Activated CD4-positive, alpha-beta memory T cell treated with anti-CD3 and anti-CD28 coated beads for 36 hours (primary cell): ENCODE data around the gene KRTAP20-3. TPM values are rescaled to one million over a fixed set of nuclear protein-coding genes. Genes with fewer than 3 reads are reported as not detected.

Source experiments
- CTCF ChIA-PET: fragments of 350-600 bp; sonication (Branson Sonifier 250); formaldehyde crosslinking; loops from one replicate; lab custom pipeline; 2021; ENCODE audit warnings: antibody characterized with exemption, inconsistent platforms; lab: Charles Lee
- POLR2A ChIA-PET: fragments of 350-600 bp; sonication (Branson Sonifier 250); formaldehyde crosslinking; loops from one replicate; lab custom pipeline; 2021; ENCODE audit warnings: antibody characterized with exemption; lab: Charles Lee
- DNase-seq: peaks from one replicate; pipeline ENCODE4 v3.0.0-alpha.2; 2020
- H3K27ac Mint-ChIP-seq: one replicate; pipeline ENCODE4 v1.8.0; 2021; ENCODE audit warnings: mixed read lengths
- H3K27me3 Mint-ChIP-seq: one replicate; pipeline ENCODE4 v1.8.0; 2021; ENCODE audit warnings: mixed read lengths
- H3K36me3 Mint-ChIP-seq: one replicate; pipeline ENCODE4 v1.8.0; 2021; ENCODE audit warnings: mixed read lengths
- H3K4me1 Mint-ChIP-seq: one replicate; pipeline ENCODE4 v1.8.0; 2021; ENCODE audit warnings: low read depth, mixed read lengths
- H3K4me3 Mint-ChIP-seq: one replicate; pipeline ENCODE4 v1.8.0; 2021; ENCODE audit warnings: mild to moderate bottlenecking, mixed read lengths
- H3K9me3 Mint-ChIP-seq: one replicate; pipeline ENCODE4 v1.8.0; 2021; ENCODE audit warnings: mixed read lengths
- intact Hi-C: fragments of 100-400 bp; cut with micrococcal nuclease; formaldehyde crosslinking; loops from one replicate; pipeline ENCODE4 v1.15.1; 2023
- total RNA-seq, 2 experiments: library from RNA; stranded (reverse); gene quantifications; one replicate each; pipeline ENCODE4 v1.2.3, GENCODE V29; 2021

The KRTAP20-3 gene
- not detected for total RNA-seq

DNA sequence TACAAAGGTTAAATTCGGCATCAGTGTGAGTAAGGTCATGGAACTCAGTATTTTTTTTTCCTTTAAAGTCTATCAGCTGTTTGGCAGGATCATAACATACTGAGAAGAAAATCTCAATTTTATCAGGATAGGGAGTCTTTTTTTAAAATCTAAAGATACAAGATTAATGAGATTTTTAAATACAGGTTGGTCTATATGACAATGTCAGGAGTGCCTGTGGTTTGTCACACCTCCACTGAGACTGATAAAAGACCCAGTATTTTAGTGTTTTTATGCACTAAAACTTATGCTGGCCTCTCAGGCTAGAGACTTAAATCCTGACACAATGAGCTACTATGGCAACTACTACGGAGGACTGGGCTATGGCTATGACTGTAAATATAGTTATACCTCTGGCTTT is at the start of gene KRTAP20-3:
Gene KRTAP20-3 (plus strand): TSS at position 301 of the 400 bp plus-strand sequence.
- Mint-ChIP-seq H3K27me3 (no peaks in the 10 kb centered on the region), H3K36me3 (no peaks in the 10 kb centered on the region), H3K27ac (no peak within 1 kb of the TSS), H3K9me3 (no peaks in the 10 kb centered on the region), H3K4me1 (no peaks in the 10 kb centered on the region), H3K4me3 (no peak within 1 kb of the TSS)
- POLR2A ChIA-PET = no interaction called here
- CTCF ChIA-PET = no interaction called here
- DNase-seq = no peak
- intact Hi-C loops = no loop called here

DNA sequence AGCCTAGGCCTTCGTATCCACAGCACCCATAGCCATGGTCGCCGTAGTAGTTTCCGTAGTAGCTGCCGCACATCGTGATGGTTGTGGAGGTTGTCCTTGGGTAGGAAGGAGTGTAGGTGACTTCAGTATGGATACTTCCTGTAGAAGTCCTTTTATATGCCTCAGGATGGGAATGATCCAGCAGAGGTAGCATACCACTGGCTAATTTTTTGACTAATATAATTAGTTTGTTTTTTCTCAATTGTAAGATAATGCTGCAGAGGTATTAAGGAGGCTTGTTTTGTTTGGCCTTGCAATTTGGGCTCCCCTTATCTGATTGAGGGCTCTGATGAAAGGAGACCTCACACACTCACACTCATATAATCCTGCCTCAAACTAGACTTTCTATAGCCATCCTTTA is 43.9 kb upstream of the KRTAP20-3 start, which contains the start of gene KRTAP6-2:
Gene KRTAP6-2 (minus strand): TSS at position 101 of the 400 bp plus-strand sequence. CDS start 28 bp downstream, at position 73.
- no peak for DNase-seq
- Mint-ChIP-seq H3K36me3 (no peaks in the 10 kb centered on the region), H3K4me3 (no peak within 1 kb of the TSS), H3K9me3 (peaks cover 5% of the 10 kb centered on the region), H3K27ac (no peak within 1 kb of the TSS), H3K4me1 (no peaks in the 10 kb centered on the region), H3K27me3 (no peaks in the 10 kb centered on the region)
- ChIA-PET CTCF (no interaction called here), POLR2A (no interaction called here)
- intact Hi-C loops = no loop called here

DNA sequence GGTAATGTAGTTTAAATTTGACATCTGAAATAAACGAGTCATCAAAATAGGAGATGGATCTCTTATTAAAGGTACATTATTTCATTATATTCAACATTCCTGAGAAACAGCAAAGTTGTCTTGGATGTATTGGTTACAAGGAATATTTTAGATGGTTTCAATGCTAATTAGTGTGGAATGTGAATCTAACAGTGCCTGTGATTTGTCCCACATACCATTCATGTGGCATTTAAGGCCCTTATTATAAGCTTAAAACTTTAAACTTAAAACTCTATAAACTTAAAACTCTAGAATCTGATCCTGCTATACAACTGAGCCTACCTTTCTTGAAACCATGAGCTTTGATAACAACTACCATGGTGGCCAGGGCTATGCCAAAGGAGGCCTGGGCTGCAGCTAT is 41.9 kb upstream of the KRTAP20-3 start, which contains the start of gene KRTAP22-1:
Gene KRTAP22-1 (plus strand): TSS at position 301 of the 400 bp plus-strand sequence.
- no peaks in the 10 kb centered on the region for H3K36me3 Mint-ChIP-seq
- intact Hi-C loops = no loop called here
- CTCF ChIA-PET = no interaction called here
- DNase-seq = no peak
- H3K4me3 Mint-ChIP-seq = no peak within 1 kb of the TSS
- POLR2A ChIA-PET = no interaction called here
- H3K27me3 Mint-ChIP-seq = no peaks in the 10 kb centered on the region
- no peaks in the 10 kb centered on the region for H3K4me1 Mint-ChIP-seq
- H3K9me3 Mint-ChIP-seq = peaks cover 5% of the 10 kb centered on the region
- H3K27ac Mint-ChIP-seq = no peak within 1 kb of the TSS

DNA sequence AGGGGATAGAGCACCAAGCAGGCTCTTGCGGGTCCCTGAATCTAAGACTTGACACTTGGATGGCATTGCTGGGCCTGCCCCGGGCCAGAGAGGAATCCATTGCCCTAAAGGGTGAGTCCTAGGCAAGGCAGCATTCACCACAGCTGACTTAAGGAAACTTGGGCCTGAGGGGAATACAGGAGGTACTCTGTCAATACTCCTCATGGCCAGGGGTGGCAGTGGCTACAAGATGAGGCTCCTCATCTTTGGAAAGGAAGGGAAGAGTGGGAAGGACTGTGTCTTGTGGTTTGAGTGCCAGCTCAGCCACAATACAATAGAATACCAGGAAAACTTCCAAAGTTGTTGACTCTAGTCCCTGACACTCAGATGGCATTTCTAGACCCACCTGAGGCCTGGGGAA is 36.7 kb upstream of the KRTAP20-3 start:
- H3K27me3 Mint-ChIP-seq = no peaks in the 10 kb centered on the region
- H3K27ac Mint-ChIP-seq = no peak overlapping the region
- DNase-seq = no peak
- peaks cover 11% of the 10 kb centered on the region for H3K9me3 Mint-ChIP-seq
- CTCF ChIA-PET = no interaction called here
- POLR2A ChIA-PET = no interaction called here
- intact Hi-C loops = no loop called here
- no peaks in the 10 kb centered on the region for H3K4me1 Mint-ChIP-seq
- no peak overlapping the region for H3K4me3 Mint-ChIP-seq
- no peaks in the 10 kb centered on the region for H3K36me3 Mint-ChIP-seq

DNA sequence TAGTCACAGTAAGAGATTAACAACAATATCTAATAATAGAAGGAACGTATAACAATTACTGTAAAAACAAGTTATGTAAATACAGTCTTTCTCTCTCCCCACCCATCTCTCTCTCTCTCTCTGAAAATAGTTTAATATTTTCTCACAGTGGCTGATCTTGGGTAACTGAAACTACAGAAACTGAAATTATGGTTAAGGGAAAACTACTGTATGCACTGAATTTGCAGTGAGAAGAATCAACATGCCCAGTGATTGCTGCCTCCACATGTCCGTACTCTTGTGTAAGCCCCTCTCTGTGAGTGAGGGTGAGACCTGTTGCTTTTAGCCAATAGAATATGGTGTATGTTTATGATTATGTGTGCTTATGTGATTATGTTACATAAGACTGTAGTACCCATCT is 30.5 kb upstream of the KRTAP20-3 start:
- H3K27me3 Mint-ChIP-seq = no peaks in the 10 kb centered on the region
- intact Hi-C loops = no loop called here
- POLR2A ChIA-PET = no interaction called here
- no peak for DNase-seq
- H3K4me1 Mint-ChIP-seq = no peaks in the 10 kb centered on the region
- H3K36me3 Mint-ChIP-seq = no peaks in the 10 kb centered on the region
- CTCF ChIA-PET = no interaction called here
- peaks cover 10% of the 10 kb centered on the region for H3K9me3 Mint-ChIP-seq
- H3K4me3 Mint-ChIP-seq = no peak overlapping the region
- no peak overlapping the region for H3K27ac Mint-ChIP-seq

DNA sequence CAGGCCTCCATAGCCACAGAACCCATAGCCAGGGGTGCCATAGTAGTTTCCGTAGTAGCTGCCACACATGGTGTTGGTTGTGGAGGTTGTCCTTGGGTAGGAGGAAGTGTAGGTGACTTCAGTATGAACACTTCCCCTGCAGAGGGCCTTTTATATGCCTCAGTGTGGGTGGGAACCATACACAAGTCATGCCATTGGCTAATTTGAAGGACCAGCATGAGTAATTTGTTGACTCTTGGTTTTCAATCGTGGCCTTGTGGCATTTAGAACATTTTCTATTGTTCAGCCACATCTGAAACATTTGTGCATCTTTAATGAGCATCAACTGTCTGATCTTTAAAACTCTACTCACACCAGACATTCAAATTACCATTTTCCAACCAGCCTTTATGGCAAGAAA is 28.8 kb upstream of the KRTAP20-3 start, which contains the start of gene KRTAP6-1:
Gene KRTAP6-1 (minus strand): TSS at position 95 of the 400 bp plus-strand sequence. CDS start 26 bp downstream, at position 69.
- no peaks in the 10 kb centered on the region for H3K27me3 Mint-ChIP-seq
- H3K27ac Mint-ChIP-seq = no peak within 1 kb of the TSS
- H3K4me1 Mint-ChIP-seq = no peaks in the 10 kb centered on the region
- H3K9me3 Mint-ChIP-seq = peaks cover 8% of the 10 kb centered on the region
- intact Hi-C loops = no loop called here
- ChIA-PET POLR2A (no interaction called here), CTCF (no interaction called here)
- DNase-seq = no peak
- H3K36me3 Mint-ChIP-seq = no peaks in the 10 kb centered on the region
- H3K4me3 Mint-ChIP-seq = no peak within 1 kb of the TSS

DNA sequence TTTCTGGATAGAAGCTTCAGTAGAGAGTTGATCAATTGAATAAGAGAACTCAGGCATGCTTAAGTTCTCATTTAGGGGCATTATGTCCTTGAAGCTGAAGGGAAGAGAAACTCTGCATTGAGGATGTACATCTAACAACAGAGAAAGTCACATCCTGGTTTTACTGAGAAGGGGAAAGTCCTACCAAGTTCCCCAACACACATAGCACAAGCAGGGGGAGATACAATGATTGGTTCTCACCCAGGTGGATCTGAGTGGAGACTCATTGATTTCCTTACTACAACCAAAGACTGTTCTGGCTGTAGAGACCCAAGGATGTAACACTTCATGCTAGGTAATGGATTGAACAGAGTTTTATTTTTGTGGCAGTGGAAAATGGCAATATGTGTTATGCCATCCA is 27.5 kb upstream of the KRTAP20-3 start:
- ChIA-PET POLR2A (no interaction called here), CTCF (interaction anchor here (0.8 kb wide), 1 partner anchor 8 kb away, joined by 3 read pairs; no protein-coding TSS in a partner anchor)
- no peak overlapping the region for H3K27ac Mint-ChIP-seq
- intact Hi-C loops = no loop called here
- no peaks in the 10 kb centered on the region for H3K36me3 Mint-ChIP-seq
- H3K9me3 Mint-ChIP-seq = peaks cover 8% of the 10 kb centered on the region
- no peaks in the 10 kb centered on the region for H3K4me1 Mint-ChIP-seq
- no peaks in the 10 kb centered on the region for H3K27me3 Mint-ChIP-seq
- no peak overlapping the region for H3K4me3 Mint-ChIP-seq
- no peak for DNase-seq

DNA sequence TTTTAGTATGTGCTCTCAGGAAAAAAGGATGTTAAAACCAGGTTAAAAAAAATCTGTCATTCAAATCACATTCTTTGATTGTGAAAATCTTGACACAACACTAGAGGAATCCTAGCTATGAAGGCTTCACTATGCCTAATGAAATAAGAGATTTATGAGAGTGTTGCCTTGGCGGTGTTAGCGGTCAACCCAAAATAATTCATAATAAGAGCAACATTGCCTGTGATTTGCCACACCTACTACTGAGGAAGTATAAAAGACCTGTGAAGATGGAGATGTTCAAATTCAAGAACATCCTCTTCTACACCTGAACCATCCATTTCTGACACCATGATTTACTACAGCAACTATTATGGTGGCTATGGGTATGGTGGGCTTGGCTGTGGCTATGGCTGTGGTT is 26.5 kb upstream of the KRTAP20-3 start, which contains the start of gene KRTAP20-1:
Gene KRTAP20-1 (plus strand): TSS at position 301 of the 400 bp plus-strand sequence. CDS start 30 bp downstream, at position 331.
- DNase-seq = no peak
- CTCF ChIA-PET = no interaction called here
- Mint-ChIP-seq H3K27ac (no peak within 1 kb of the TSS), H3K4me3 (no peak within 1 kb of the TSS), H3K36me3 (no peaks in the 10 kb centered on the region), H3K4me1 (no peaks in the 10 kb centered on the region), H3K27me3 (no peaks in the 10 kb centered on the region), H3K9me3 (peaks cover 2% of the 10 kb centered on the region)
- POLR2A ChIA-PET = no interaction called here
- intact Hi-C loops = no loop called here

DNA sequence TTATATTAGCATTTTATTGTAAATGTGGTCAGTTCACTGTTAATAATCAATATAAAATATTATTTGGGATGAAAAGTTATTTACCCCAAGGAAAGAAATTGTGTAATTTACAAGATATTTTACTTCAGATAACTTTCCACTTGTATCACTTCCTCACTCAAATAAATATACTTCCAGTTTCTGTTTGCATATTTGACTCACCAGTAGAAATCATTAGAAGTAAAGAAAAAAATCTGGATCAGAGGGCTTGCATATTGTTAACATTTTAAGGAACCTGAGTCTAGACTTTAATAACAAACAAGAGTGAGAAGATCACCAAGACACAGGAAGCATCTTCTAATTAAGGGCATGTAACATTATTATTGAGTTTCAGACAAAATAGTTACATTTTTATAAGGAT is 22.6 kb upstream of the KRTAP20-3 start:
- intact Hi-C loops = no loop called here
- Mint-ChIP-seq H3K4me1 (no peaks in the 10 kb centered on the region), H3K36me3 (no peaks in the 10 kb centered on the region), H3K4me3 (no peak overlapping the region), H3K27ac (no peak overlapping the region), H3K9me3 (no peaks in the 10 kb centered on the region), H3K27me3 (no peaks in the 10 kb centered on the region)
- ChIA-PET CTCF (no interaction called here), POLR2A (no interaction called here)
- no peak for DNase-seq

DNA sequence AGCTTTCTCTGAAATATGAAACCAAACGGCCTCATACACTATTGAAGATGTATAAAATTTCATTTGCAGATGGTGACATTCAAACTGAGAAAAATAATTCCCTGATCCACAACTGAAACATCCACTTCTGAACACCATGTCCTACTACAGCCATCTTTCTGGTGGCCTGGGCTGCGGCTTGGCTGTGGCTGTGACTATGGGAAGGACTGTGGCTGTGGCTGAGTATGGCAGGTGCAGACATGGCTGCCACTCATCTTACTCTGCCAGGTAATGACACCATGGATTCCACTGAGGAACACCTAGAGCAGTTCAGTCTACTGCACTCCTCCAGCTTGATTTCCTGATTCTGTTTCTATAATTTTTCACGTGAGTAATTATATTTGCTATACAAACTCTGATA is 22.1 kb upstream of the KRTAP20-3 start, which contains the start of gene KRTAP20-4:
Gene KRTAP20-4 (plus strand): TSS at position 106 of the 400 bp plus-strand sequence.
- Mint-ChIP-seq H3K4me3 (no peak within 1 kb of the TSS), H3K36me3 (no peaks in the 10 kb centered on the region), H3K9me3 (no peaks in the 10 kb centered on the region), H3K27me3 (no peaks in the 10 kb centered on the region), H3K27ac (no peak within 1 kb of the TSS), H3K4me1 (no peaks in the 10 kb centered on the region)
- POLR2A ChIA-PET = no interaction called here
- CTCF ChIA-PET = no interaction called here
- no peak for DNase-seq
- intact Hi-C loops = no loop called here

DNA sequence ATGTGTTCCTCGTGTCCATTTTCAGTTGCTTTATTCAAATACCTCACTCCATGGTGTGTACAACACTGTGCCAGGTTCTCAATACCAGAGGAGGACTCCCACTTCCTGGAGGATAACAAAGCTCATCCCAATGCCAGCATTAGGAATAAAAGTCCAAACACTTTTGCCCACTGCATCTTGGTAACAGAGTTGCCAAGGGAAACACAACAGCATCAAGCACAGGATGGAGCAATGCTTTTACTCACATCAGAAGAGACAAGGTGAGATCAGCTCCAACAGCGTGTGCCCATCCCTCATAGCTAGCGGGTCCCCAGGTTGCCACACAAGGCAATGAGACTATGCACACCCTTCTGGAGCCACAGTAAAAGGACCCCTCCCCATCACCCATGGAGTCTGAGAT is 19.3 kb upstream of the KRTAP20-3 start:
- ChIA-PET POLR2A (no interaction called here), CTCF (interaction anchor here (0.8 to 1.0 kb wide), 2 partner anchors 8 to 207 kb away, joined by 3 read pairs; no protein-coding TSS in a partner anchor)

DNA sequence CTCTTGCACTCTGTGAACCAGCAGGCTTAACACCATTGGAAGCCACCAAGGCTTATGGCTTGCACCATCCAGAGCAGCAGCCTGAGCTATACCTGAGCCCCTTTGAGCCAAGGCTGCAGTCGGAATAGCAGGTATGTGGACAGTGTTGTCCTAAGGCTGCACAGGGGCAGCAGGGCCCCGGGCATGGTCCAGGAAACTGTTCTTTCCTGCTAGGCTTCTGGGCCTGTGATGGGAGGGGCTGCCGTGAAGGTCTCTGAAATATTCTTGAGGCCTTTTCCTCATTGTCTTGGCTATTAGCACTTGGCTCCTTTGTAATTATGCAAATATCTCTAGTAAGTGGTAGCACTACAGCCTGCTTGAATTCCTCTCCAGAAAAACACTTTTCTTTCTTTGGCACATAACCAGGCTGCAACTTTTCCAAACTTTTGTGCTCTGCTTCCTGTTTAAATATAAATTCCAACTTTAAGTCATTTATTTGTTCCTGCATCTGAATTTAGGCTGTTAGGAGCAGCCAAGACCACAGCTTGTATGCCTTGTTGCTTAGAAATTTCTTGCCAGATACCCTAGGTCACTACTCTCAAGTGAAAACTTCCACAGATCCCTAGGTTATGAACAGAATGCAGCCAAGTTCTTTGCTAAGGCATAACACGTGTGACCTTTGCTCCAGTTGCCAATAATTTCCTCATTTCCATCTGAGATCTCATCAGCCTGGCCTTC is 17.1 kb upstream of the KRTAP20-3 start:
- intact Hi-C loops = no loop called here
- ChIA-PET CTCF (no interaction called here), POLR2A (no interaction called here)
- no peak for DNase-seq
- no peaks in the 10 kb centered on the region for H3K4me1 Mint-ChIP-seq
- H3K9me3 Mint-ChIP-seq = no peaks in the 10 kb centered on the region
- H3K4me3 Mint-ChIP-seq = no peak overlapping the region
- H3K27ac Mint-ChIP-seq = no peak overlapping the region
- H3K36me3 Mint-ChIP-seq = no peaks in the 10 kb centered on the region
- H3K27me3 Mint-ChIP-seq = no peaks in the 10 kb centered on the region

More for the DNA sequence above, 19.3 kb upstream of the KRTAP20-3 start:
- no peaks in the 10 kb centered on the region for H3K27me3 Mint-ChIP-seq
- intact Hi-C loops = no loop called here
- H3K27ac Mint-ChIP-seq = no peak overlapping the region
- no peak overlapping the region for H3K4me3 Mint-ChIP-seq
- no peaks in the 10 kb centered on the region for H3K36me3 Mint-ChIP-seq
- no peak for DNase-seq
- no peaks in the 10 kb centered on the region for H3K4me1 Mint-ChIP-seq
- H3K9me3 Mint-ChIP-seq = no peaks in the 10 kb centered on the region

DNA sequence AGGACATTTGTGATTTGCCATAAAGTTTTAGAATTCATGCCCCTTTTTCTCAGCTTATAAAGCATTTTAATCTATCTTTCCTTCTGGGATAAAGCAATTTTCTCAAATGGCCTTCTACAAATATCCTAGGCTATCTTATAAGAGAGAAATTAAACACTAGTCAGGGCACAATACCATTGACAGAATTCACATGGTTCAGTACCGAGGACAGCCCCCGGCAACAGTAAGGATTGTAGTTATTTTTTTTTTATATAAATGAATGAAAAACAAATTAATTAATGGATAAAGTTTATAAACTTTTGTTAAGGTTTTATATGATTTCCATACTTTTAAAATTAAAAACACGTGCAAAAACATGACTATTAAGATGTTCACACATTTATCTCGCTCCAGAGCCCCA is 14.6 kb upstream of the KRTAP20-3 start:
- Mint-ChIP-seq H3K27me3 (no peaks in the 10 kb centered on the region), H3K4me1 (no peaks in the 10 kb centered on the region), H3K27ac (no peak overlapping the region), H3K9me3 (no peaks in the 10 kb centered on the region), H3K36me3 (no peaks in the 10 kb centered on the region), H3K4me3 (no peak overlapping the region)
- intact Hi-C loops = no loop called here
- CTCF ChIA-PET = no interaction called here
- DNase-seq = no peak
- POLR2A ChIA-PET = no interaction called here
